Measurements from ENCODE around the gene ABCB11.

- TF ChIP-seq, protein P1, sequence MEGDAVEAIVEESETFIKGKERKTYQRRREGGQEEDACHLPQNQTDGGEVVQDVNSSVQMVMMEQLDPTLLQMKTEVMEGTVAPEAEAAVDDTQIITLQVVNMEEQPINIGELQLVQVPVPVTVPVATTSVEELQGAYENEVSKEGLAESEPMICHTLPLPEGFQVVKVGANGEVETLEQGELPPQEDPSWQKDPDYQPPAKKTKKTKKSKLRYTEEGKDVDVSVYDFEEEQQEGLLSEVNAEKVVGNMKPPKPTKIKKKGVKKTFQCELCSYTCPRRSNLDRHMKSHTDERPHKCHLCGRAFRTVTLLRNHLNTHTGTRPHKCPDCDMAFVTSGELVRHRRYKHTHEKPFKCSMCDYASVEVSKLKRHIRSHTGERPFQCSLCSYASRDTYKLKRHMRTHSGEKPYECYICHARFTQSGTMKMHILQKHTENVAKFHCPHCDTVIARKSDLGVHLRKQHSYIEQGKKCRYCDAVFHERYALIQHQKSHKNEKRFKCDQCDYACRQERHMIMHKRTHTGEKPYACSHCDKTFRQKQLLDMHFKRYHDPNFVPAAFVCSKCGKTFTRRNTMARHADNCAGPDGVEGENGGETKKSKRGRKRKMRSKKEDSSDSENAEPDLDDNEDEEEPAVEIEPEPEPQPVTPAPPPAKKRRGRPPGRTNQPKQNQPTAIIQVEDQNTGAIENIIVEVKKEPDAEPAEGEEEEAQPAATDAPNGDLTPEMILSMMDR (IDR thresholded peaks at IDR 0.05; ENCODE audit: poor library complexity, severe bottlenecking), result no peak
- TF ChIP-seq MXI1 (conservative IDR thresholded peaks at IDR 0.05; ENCODE audit: poor library complexity, severe bottlenecking), result no peak
- TF ChIP-seq EZH2 (IDR thresholded peaks at IDR 0.05; ENCODE audit: borderline replicate concordance, insufficient read depth, low read length, poor library complexity, severe bottlenecking), result no peak
- TF ChIP-seq EP300 (conservative IDR thresholded peaks at IDR 0.05; ENCODE audit: poor library complexity, severe bottlenecking), result no peak
- no peak for TF ChIP-seq RAD21 (conservative IDR thresholded peaks at IDR 0.05)
- no peak for TF ChIP-seq POLR2AphosphoS5 (IDR thresholded peaks at IDR 0.05)
- TF ChIP-seq, protein P2, sequence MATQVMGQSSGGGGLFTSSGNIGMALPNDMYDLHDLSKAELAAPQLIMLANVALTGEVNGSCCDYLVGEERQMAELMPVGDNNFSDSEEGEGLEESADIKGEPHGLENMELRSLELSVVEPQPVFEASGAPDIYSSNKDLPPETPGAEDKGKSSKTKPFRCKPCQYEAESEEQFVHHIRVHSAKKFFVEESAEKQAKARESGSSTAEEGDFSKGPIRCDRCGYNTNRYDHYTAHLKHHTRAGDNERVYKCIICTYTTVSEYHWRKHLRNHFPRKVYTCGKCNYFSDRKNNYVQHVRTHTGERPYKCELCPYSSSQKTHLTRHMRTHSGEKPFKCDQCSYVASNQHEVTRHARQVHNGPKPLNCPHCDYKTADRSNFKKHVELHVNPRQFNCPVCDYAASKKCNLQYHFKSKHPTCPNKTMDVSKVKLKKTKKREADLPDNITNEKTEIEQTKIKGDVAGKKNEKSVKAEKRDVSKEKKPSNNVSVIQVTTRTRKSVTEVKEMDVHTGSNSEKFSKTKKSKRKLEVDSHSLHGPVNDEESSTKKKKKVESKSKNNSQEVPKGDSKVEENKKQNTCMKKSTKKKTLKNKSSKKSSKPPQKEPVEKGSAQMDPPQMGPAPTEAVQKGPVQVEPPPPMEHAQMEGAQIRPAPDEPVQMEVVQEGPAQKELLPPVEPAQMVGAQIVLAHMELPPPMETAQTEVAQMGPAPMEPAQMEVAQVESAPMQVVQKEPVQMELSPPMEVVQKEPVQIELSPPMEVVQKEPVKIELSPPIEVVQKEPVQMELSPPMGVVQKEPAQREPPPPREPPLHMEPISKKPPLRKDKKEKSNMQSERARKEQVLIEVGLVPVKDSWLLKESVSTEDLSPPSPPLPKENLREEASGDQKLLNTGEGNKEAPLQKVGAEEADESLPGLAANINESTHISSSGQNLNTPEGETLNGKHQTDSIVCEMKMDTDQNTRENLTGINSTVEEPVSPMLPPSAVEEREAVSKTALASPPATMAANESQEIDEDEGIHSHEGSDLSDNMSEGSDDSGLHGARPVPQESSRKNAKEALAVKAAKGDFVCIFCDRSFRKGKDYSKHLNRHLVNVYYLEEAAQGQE (IDR thresholded peaks at IDR 0.05; ENCODE audit: borderline replicate concordance), result no peak
- TF ChIP-seq SMC3 (conservative IDR thresholded peaks at IDR 0.05; ENCODE audit: poor library complexity), result no peak
- TF ChIP-seq TAF1 (IDR thresholded peaks at IDR 0.05; ENCODE audit: low read depth), result no peak
Measured at GRCh38 chr2:168969865-168970264, 61.3 kb downstream of the ABCB11 start.

Measured in neural cell (in vitro differentiated cells).